Neural cell (in vitro differentiated cells): ENCODE measurements around the gene EIF2B5.

Experiments
- EP300 ChIP-seq: fragments of 450-650 bp; conservative IDR thresholded peaks from 2 replicates; pipeline ENCODE4 v1.6.1; 2014; ENCODE audit warnings: antibody characterized with exemption, mild to moderate bottlenecking, moderate library complexity; ENCODE audit not compliant: poor library complexity, severe bottlenecking
- EZH2 ChIP-seq: fragments of 200-600, 300-800 bp; shearing (Covaris generic), sonication (generic); IDR thresholded peaks from 2 replicates; pipeline ENCODE4 v1.6.1; 2014; ENCODE audit warnings: antibody characterized with exemption, low read length, borderline replicate concordance, mild to moderate bottlenecking; ENCODE audit not compliant: insufficient read depth, poor library complexity, severe bottlenecking
- MXI1 ChIP-seq: fragments of 450-650 bp; conservative IDR thresholded peaks from 2 replicates; pipeline ENCODE4 v1.6.1; 2014; ENCODE audit warnings: antibody characterized with exemption, mild to moderate bottlenecking; ENCODE audit not compliant: poor library complexity, severe bottlenecking
- POLR2AphosphoS5 ChIP-seq: IDR thresholded peaks from 2 replicates; pipeline ENCODE4 v1.6.1; 2012
- RAD21 ChIP-seq: fragments of 450-650 bp; conservative IDR thresholded peaks from 2 replicates; pipeline ENCODE4 v1.6.1; 2014; ENCODE audit warnings: antibody characterized with exemption, mild to moderate bottlenecking, moderate library complexity
- SMC3 ChIP-seq: fragments of 450-650 bp; conservative IDR thresholded peaks from 2 replicates; pipeline ENCODE4 v1.6.1; 2014; ENCODE audit warnings: antibody characterized with exemption, mild to moderate bottlenecking, moderate library complexity; ENCODE audit not compliant: poor library complexity
- TAF1 ChIP-seq: IDR thresholded peaks from 2 replicates; pipeline ENCODE4 v1.6.1; 2012; ENCODE audit warnings: low read depth
- TF ChIP-seq, protein P1 (sequence below): fragments of 450-650 bp; IDR thresholded peaks from 2 replicates; pipeline ENCODE4 v1.5.1; 2014; ENCODE audit warnings: antibody characterized with exemption, mild to moderate bottlenecking, moderate library complexity; ENCODE audit not compliant: poor library complexity, severe bottlenecking
- TF ChIP-seq, protein P2 (sequence below): IDR thresholded peaks from 2 replicates; pipeline ENCODE4 v1.6.1; 2012; ENCODE audit warnings: borderline replicate concordance

DNA sequence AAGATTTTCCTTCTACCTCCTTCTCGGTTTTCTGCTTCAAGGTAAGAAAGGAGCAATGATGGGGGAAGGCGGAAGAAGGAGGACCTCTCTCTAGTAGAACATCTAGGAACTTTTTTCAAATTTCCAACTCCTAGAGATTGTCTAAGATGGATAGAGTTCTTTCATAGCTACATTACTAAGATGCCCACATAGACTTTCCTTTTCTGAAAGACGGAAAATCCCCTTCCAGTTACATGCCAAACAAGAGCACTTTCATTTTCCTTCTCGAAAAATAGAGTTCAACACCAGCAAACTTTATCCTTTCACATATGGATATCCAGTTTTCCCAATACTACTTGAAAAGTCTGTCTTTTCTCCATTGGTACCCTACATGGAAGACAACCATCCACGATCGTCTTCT lies 37.6 kb upstream of the EIF2B5 start:
- no peak for TF ChIP-seq EZH2
- TF ChIP-seq POLR2AphosphoS5, result no peak
- TF ChIP-seq, protein P1, sequence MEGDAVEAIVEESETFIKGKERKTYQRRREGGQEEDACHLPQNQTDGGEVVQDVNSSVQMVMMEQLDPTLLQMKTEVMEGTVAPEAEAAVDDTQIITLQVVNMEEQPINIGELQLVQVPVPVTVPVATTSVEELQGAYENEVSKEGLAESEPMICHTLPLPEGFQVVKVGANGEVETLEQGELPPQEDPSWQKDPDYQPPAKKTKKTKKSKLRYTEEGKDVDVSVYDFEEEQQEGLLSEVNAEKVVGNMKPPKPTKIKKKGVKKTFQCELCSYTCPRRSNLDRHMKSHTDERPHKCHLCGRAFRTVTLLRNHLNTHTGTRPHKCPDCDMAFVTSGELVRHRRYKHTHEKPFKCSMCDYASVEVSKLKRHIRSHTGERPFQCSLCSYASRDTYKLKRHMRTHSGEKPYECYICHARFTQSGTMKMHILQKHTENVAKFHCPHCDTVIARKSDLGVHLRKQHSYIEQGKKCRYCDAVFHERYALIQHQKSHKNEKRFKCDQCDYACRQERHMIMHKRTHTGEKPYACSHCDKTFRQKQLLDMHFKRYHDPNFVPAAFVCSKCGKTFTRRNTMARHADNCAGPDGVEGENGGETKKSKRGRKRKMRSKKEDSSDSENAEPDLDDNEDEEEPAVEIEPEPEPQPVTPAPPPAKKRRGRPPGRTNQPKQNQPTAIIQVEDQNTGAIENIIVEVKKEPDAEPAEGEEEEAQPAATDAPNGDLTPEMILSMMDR, result no peak
- TF ChIP-seq EP300, result no peak
- TF ChIP-seq TAF1, result no peak
- TF ChIP-seq RAD21, result no peak
- TF ChIP-seq, protein P2, sequence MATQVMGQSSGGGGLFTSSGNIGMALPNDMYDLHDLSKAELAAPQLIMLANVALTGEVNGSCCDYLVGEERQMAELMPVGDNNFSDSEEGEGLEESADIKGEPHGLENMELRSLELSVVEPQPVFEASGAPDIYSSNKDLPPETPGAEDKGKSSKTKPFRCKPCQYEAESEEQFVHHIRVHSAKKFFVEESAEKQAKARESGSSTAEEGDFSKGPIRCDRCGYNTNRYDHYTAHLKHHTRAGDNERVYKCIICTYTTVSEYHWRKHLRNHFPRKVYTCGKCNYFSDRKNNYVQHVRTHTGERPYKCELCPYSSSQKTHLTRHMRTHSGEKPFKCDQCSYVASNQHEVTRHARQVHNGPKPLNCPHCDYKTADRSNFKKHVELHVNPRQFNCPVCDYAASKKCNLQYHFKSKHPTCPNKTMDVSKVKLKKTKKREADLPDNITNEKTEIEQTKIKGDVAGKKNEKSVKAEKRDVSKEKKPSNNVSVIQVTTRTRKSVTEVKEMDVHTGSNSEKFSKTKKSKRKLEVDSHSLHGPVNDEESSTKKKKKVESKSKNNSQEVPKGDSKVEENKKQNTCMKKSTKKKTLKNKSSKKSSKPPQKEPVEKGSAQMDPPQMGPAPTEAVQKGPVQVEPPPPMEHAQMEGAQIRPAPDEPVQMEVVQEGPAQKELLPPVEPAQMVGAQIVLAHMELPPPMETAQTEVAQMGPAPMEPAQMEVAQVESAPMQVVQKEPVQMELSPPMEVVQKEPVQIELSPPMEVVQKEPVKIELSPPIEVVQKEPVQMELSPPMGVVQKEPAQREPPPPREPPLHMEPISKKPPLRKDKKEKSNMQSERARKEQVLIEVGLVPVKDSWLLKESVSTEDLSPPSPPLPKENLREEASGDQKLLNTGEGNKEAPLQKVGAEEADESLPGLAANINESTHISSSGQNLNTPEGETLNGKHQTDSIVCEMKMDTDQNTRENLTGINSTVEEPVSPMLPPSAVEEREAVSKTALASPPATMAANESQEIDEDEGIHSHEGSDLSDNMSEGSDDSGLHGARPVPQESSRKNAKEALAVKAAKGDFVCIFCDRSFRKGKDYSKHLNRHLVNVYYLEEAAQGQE, result no peak
- no peak for TF ChIP-seq SMC3
- TF ChIP-seq MXI1, result no peak
